Right ventricle myocardium superior (tissue), 1 donor: ENCODE results near the gene GRIK1. TPM values are rescaled to one million over a fixed set of nuclear protein-coding genes. Genes with fewer than 3 reads are reported as not detected.

Experiments
- ATAC-seq: fragments of 200-7000 bp; cut with Tn5 transposase; one replicate; pipeline ENCODE4 v1.9.1; 2020; ENCODE audit warnings: mild to moderate bottlenecking; ENCODE audit not compliant: poor library complexity
- DNase-seq: peaks from one replicate; pipeline ENCODE4 v3.0.0-alpha.2; 2020
- intact Hi-C: fragments of 100-400 bp; cut with DNase I; formaldehyde crosslinking; loops from one replicate; pipeline ENCODE4 v1.11.2; 2022
- total RNA-seq: library from RNA; stranded (reverse); fragmentation: NEBNext Ultra II Directional; extraction: Animal tissue kit (Norgen Biotek cat#: 25700); gene quantifications from one replicate; pipeline ENCODE4 v1.2.1, GENCODE V29; 2021
- donor health status: DM: no; HTN: yes; CAD: no; lungs with severe emphysema.

The GRIK1 gene
- total RNA-seq, 1 donor from 2014 or later, result not detected

DNA sequence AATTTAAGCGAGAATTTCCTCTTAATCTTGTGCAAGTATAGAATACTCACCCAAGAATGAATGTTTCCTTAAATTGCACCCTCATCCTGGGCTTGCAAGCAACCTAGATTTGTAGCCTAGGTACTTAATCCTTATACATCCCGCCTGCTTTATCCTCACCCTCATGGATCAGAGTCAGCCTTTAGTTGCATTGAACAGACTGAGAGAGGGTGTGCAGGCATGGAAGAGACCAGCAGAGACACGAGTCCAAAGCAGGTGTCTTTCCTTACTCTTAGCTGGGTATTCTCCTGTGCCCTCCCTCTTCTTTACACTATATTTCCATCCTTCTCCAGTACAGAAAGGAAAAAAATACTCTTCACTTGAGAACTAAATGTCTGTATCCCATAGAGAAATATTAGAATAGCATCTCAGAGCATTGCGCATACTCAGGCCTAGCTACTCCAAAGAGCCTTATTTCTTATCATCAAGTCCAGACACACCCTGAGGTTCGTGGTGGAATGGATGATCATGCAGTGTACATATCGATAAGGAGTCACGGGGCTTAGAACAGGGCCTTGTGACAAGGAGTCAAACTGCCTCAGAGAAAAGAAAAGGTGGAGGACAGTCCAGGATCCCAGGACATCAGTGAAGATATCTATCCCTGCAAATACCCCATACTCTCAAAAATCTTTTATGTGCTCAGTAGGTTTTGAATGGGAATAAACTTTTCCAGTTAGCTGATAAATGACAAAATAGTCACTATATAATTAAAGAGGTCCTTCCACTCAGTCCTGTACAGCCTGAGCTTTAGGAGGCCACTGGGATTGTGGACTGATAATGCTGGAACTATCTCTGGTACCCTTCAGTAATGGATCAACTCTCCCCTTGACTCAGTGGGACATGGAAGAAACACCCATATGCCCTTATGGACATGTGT is 297.9 kb downstream of the GRIK1 start:
- ATAC-seq (no peak), DNase-seq (no peak)
- intact Hi-C loops, result no loop called here

DNA sequence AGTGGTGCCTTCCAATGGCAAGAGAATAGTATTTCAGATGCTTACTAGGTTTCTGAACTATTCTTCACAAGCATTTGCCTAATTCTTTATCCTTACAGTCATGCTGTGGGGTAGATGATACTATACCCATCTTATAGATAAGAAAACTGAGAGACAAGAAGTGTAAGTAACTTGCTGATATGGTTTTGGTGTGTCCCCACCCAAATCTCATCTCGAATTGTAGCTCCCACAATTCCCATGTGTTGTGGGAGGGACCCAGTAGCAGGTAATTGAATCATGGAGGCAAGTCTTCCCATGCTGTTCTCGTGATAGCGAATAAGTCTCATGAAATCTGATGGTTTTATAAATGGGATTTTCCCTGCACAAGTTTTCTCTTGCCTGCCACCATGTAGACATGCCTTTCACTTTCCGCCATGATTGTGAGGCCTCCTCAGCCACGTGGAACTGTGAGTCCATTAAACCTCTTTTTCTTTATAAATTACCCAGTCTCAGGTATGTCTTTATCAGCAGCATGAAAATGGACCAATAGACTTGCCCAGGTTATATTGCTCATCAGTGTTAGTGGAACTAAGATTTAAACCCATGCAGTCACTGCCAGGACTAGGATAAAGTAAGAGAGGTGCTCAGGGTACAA is 298.7 kb downstream of the GRIK1 start:
- ATAC-seq (no peak), DNase-seq (no peak)
- intact Hi-C loops, result no loop called here

DNA sequence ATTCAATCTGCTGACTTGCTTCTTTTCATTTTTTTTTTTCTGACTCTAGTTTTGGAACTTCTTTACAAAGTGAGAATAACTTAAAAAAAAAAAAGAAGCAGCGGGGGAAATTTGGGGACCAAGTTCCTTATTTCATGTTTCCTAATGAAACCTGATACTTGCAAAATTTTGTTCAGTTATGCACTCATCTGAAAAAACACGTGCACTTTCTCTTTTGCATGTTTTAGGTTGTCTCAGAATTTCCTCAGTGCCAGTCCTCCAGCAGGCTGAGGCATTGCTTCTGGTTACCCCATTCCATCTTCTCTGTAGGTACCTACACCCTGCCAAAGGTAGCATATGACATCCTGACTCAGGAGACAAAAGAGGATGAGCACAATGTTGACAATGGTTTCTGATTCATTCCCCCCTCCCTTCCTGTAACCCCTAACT is 299.7 kb downstream of the GRIK1 start:
- no peak for ATAC-seq
- intact Hi-C loops, result no loop called here
- DNase-seq, result no peak

DNA sequence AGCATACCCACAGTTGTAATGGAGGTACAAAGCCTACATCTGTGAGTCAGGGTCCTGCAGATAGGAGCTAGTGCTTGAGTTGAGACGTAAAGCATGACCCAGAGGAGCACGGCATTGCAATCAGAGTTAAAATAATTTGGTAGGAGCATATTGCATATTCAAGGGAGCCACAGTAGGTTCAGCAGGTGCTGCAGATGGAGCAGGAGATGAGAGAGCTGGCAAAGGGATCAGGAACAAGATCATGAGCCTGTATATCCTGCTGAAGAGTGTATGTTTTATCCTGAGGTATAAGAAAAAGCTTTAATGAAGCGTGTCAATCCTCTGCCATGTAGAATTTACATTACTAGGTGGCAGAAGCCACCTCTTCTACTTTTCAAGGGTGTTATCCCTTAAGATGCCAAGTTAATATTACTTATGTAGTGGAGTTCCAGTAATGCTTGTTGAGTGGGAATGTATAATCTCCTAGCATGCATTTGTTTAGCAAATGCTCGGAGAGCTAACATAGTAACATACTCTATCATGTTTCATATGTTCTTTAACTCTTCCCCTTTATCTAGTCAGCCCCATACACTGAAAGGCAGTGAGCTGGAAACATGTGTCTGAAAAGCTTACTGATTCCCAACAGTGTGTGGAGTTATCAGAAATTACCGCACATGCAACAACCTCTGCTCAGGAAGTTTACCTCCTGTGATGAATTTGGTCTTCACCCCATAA is 300.3 kb downstream of the GRIK1 start:
- ATAC-seq, result no peak
- no peak for DNase-seq
- intact Hi-C loops, result no loop called here

DNA sequence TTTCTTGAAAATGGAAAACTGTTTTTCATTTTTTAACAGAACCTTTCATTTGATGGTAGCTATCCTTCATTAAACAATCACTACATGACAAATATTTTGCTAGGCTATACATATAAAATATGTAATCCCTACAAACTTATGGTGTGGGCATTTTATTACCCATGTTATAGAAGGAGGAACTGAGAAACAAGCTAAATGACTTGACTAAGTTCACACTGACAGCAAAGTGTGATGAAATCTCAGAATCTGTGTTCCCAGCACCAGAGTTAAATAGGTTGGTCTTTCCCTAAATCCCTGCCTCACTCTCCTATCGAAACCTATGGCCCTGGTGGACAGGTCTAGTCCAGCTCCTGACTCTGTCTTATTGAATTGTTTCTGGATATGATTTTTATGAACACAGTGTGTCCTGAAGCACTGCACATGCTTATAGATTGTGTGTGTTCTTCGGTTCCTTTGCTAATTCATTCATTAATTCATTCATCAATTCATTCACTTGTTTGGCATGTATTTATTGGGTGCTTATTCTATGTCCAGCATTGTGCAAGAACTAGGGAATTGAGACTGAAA is 301.0 kb downstream of the GRIK1 start:
- DNase-seq (no peak), ATAC-seq (no peak)
- intact Hi-C loops, result no loop called here

DNA sequence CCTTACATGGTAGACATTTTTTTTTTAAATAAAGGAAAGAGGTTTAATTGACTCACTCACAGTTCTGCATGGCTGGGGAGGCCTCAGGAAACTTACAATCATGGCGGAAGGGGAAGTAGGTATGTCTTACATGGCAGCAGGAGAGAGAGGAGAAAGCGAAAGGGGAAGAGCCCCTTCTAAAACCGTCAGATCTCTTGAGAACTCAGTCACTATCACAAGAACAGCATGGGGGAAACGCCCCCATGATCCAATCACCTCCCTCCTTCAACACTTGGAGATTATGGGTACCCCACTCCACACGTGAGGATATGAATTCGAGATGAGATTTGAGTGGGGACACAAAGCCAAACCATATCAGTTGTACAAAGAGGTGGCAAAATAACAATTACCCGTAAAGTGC is 301.7 kb downstream of the GRIK1 start:
- DNase-seq, result no peak
- no peak for ATAC-seq
- intact Hi-C loops, result no loop called here

DNA sequence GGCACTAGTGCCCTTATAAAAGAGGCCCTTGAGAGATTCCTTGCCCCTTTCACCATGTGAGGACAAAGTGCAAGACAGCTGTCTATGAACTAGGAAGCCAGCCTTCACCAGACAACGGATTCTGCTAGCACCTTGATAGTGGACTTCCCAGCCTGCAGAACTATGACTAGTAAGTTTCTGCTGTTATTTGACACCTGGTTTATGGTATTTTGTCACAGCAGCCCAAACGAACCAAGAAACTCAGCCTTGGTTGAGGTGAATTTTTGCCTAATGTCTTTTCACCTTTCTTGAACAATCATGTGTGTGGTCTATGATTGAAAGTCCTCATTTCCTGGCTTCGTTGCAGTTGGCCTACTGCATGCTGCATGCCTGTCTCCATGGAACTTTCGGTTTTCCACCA is 302.2 kb downstream of the GRIK1 start:
- DNase-seq (no peak), ATAC-seq (no peak)
- intact Hi-C loops, result no loop called here

DNA sequence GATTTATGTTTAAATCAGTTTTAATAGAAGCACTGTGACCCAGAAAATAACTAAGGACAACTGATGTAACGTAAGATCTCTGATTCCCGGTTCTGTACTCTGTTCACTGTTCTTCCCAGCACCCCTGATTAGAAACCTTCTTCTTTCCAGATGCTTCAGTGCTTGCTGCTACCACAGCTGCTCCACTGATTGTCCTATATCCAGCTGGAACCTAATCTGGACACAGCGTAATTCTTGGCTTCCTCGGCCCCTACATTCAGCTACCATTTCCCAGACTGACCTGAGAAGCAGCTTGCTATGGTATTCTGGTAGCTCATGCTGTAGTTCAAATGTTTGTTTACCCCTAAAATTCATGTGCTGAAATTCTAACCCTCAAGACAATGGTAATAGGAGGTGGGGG is 302.7 kb downstream of the GRIK1 start:
- no peak for DNase-seq
- intact Hi-C loops, result no loop called here
- ATAC-seq, result no peak

DNA sequence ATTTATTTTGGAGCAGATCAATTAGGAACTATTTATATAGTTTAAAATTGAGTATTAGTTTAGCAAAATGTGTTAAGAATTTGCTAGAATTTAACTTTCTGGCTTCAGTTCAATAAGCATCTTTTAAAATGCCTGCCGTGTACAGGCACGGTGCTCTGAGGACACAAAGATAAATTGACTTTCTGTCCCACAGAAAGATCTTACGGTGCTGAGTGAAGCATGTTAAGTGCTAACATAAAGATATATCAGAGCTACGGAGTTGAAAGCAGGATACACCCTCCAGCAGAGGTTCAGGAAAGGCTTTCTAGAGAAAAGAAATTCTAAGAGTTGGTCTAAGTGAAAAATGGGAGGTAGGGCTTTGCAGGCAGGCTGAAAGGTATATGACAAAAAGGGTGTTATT is 305.4 kb downstream of the GRIK1 start:
- no peak for DNase-seq
- intact Hi-C loops, result no loop called here

DNA sequence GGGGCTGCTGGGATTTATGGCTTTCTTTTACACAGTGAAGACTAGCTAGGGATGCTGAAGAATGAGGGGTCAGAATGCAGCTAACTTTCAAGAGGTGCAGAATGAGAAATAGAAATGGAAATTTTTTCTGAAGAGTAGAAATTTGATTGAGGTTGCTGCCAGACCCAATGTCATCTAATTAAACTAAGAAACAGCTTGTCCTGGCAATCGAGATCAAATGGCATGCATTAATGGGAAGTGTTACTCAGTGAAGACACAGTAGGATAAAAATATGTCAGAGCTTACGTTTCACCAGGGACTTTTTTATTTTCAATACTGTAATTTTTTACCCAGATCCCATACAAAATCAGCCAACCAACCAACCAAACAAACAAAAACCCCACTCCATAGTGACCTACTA is 306.0 kb downstream of the GRIK1 start:
- intact Hi-C loops, result no loop called here
- DNase-seq (no peak), ATAC-seq (no peak)

More for the DNA sequence above, 305.4 kb downstream of the GRIK1 start:
- ATAC-seq, result no peak

DNA sequence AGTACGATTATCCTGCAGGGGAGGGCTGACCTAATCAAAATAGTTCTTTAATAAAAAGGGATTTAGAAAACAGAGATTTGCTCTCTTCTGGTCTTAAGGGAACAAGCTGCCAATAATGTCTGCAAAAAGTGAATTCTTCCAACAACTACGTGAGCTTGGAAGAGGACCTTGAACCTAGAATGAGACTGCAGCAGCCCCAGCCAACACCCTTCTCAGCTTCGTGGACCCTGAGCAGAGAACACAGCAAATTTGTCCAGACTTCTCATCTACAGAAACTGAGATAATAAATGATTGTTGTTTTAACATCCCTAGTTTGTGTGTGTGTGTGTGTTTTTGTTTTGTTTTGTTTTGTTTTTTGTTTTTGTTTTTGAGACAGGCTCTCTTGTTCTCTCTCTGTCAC is 309.4 kb downstream of the GRIK1 start:
- ATAC-seq (no peak), DNase-seq (no peak)
- intact Hi-C loops, result no loop called here

DNA sequence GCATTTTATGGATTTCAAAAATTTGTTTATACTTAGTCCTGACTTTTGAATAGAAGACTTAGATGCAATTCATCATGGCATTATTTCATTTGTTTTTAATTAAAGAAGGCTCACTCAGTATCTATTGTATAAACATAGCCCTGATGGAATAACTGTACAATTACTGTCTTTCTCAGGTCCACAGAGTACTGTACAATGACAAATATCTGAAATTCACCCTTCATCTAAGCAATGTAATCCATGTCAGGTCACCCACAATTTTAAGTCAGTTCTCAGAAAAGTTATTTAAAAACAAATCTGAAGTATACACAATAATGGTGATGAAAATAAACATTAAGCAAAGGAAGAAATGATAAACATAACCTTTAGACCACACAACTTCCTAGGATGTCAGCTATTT is 311.9 kb downstream of the GRIK1 start:
- no peak for ATAC-seq
- intact Hi-C loops, result no loop called here
- no peak for DNase-seq

DNA sequence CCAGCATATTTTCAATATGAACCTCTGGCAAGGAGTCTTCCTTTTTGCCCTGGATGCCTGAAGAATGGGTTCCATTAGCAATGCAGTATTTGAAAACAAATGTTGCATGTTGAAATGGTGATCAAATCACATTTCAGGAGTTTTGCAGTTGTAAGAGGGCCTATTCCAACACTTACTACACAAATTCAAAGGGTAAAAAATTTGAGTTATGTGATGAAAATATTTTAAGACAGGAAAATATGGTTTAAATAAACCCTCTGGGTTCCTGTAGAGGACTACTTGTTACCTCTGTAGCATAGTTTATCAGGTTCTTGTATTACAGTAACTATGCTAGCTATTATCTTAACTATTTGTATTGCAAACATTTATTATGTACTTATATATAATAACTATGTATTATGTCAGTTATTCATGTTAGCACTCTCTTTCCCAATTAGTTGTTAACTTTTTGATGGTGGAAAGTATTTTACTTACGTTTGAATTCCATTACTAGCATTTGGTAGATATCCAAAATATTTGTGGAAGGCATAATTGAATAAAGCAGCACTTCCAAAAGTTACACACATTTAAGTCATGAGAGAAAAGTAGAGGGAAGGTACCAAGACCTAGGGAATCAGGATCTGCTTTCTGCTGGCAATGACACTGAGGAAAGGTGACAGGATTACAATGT is 312.9 kb downstream of the GRIK1 start:
- DNase-seq (no peak), ATAC-seq (no peak)
- intact Hi-C loops, result no loop called here

DNA sequence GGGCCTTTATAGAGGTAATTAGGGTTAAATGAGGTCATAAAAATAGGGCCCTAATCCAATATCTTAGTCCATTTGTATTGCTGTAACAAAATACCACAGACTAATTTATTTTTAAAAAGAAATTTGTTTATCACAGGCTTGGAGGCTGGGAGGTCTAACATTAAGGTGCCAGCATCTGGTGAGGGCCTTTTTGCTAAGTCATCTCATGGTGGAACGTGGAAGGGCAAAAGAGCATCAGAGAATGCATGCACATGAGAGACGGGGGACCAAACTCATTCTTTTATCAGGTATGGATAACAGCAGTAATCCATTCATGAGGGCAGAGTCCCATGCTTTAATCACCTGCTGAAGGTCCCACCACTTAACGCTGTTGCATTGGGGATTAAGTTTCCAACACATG is 313.8 kb downstream of the GRIK1 start:
- DNase-seq (no peak), ATAC-seq (no peak)
- intact Hi-C loops, result no loop called here

DNA sequence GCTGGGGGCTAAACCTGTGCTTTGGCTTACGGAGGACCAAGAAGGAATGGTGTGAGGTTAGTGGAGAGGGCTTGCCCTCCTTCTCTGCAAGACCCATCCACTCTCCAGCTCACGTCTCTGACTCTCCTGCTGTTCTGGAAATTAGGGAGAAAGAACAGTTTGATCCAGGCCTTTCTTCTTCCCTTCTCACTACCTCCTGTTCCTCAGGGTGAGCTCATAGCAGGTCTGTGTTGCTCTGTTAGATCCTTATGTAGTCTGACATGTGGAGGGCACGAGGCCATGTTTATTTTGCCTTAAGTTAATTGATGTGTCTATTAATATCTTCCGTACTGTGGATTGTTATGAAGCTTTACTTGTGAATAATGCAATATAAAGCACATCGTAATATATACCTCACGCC is 315.0 kb downstream of the GRIK1 start:
- intact Hi-C loops, result no loop called here
- DNase-seq (no peak), ATAC-seq (no peak)

DNA sequence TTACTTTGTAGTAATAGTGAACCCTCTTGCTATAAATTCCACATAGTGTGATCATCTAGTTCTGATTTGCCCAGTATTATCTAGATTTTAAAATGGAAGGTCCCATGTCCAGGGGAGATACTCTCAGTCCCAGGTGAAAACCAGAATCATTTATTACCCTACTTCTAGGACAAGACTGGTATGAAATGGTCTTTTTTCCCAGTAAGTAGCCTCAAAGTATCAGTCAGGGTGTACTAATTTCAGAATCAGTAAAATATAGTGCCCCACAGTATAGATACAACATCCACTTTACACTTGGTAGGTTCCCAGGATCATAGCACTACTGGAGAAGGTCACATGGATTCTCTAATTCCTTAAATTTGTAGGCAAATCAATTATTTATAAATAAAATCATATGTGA is 318.3 kb downstream of the GRIK1 start:
- DNase-seq (no peak), ATAC-seq (no peak)
- intact Hi-C loops, result no loop called here

DNA sequence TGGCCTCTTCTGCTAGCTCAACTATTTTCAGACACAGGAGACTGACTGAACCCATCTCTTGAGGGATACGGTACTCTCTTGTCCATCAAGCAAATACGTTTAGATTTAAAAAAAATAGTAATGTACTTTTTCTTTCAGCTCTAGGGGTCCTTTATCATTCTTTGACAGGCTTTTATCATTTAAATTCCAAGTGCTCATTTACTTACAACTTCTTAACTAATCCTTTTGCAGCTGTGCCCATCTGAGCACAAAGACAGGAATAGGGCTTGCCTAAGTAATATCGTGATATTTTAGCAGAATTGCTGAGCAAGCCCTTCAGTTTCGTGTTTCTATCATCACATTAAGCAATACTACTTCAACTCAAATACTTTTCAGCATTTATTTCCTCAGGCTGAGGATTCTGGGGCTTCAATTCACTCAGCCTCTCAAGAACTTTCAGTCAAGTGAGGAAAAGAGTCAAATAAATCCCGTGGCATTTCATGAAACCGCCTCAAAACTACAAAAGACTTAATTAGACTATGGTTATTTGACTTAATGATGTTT is 323.5 kb downstream of the GRIK1 start:
- no peak for DNase-seq
- no peak for ATAC-seq
- intact Hi-C loops, result no loop called here

DNA sequence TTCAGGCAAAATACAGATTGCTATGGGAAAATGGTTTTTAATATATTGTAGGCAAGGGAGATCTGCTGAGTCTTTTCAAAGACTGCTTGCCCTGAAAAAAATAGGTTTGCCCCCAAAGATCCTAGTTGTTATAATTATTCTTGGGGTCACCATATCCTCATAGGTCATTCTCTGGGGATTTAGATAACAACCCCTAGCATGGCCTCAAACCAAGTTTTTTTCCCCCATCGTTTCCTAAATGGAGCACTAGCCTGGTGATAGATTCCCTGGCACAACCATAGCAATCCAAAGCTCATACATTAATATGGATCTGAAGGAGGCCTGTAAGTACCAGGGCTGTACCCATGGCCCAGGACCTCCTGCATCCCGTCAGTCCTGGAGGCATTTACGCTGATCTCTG is 325.9 kb downstream of the GRIK1 start:
- DNase-seq, result no peak
- no peak for ATAC-seq
- intact Hi-C loops, result no loop called here

DNA sequence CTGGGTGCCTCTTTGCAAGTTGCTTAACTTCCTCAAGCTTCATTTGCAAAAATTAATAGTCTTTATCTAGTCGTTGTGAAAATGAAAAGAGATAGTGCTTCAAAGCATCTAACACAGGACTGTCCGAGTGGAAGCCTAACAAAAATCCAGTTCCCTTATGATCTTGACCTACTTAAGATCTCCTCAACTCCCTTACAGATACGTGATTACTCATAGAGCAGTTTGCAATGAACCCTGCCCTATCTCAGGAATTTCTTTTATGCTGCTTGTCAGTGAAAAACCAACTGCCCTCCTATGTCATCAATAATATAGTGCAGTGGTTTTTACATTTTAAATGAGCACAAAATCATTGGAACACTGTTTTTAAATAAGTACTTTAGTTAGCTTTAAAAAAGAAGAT is 326.8 kb downstream of the GRIK1 start:
- ATAC-seq (no peak), DNase-seq (no peak)
- intact Hi-C loops, result no loop called here
